ENCODE data around the gene TRPC4AP. TPM values are rescaled to one million over a fixed set of nuclear protein-coding genes. Genes with fewer than 3 reads are reported as not detected.
A peak's percentile ranks its signal among the peaks of the same experiment; 100 is the strongest.

Gene TRPC4AP
- total RNA-seq, result 53.9 and 54.0 TPM in 2 replicates

- peaks cover 48% of the 10 kb centered on the region for H3K4me1 Mint-ChIP-seq (ENCODE audit: low read depth)
- peak; percentile 88 for DNase-seq (ENCODE audit: low spot score)
- peaks cover 12% of the 10 kb centered on the region for H3K36me3 Mint-ChIP-seq (ENCODE audit: low read depth)
- H3K27me3 Mint-ChIP-seq (ENCODE audit: insufficient read depth), result no peaks in the 10 kb centered on the region
- intact Hi-C loops (cut with micrococcal nuclease), result loop anchor here (1.0 to 5.0 kb wide), 9 partner anchors 54 to 570 kb away; partner anchors contain the start of genes ACSS2, CEP250, EDEM2 and EIF6
- peak within 1 kb of the TSS; percentile 94 for H3K27ac Mint-ChIP-seq
- peak within 1 kb of the TSS; percentile 92 for H3K4me3 Mint-ChIP-seq
- H3K9me3 Mint-ChIP-seq, result no peaks in the 10 kb centered on the region
Measured at GRCh38 chr20:35092524-35093266, at the start of gene TRPC4AP. Gene TRPC4AP, minus strand, starts transcription at chr20:35092807. Its CDS starts 26 bp downstream, at chr20:35092781.

GRCh38 chr20:35135867-35136586 is 43.4 kb upstream of the TRPC4AP start:
- H3K4me1 Mint-ChIP-seq (ENCODE audit: low read depth), result no peaks in the 10 kb centered on the region
- no peaks in the 10 kb centered on the region for H3K9me3 Mint-ChIP-seq
- no peak overlapping the region for H3K27ac Mint-ChIP-seq
- H3K27me3 Mint-ChIP-seq (ENCODE audit: insufficient read depth), result no peaks in the 10 kb centered on the region
- no peak for DNase-seq (ENCODE audit: low spot score)
- H3K36me3 Mint-ChIP-seq (ENCODE audit: low read depth), result peaks cover 46% of the 10 kb centered on the region
- no peak overlapping the region for H3K4me3 Mint-ChIP-seq
- intact Hi-C loops (cut with micrococcal nuclease), result no loop called here

GRCh38 chr20:35134880-35135279 is 42.3 kb upstream of the TRPC4AP start:
- intact Hi-C loops (cut with micrococcal nuclease), result no loop called here
- Mint-ChIP-seq H3K9me3 (no peaks in the 10 kb centered on the region), H3K27me3 (ENCODE audit: insufficient read depth) (no peaks in the 10 kb centered on the region), H3K36me3 (ENCODE audit: low read depth) (peaks cover 48% of the 10 kb centered on the region), H3K4me1 (ENCODE audit: low read depth) (no peaks in the 10 kb centered on the region), H3K4me3 (no peak overlapping the region), H3K27ac (no peak overlapping the region)
- DNase-seq (ENCODE audit: low spot score), result no peak

GRCh38 chr20:35134472-35134871 is 41.9 kb upstream of the TRPC4AP start:
- H3K27me3 Mint-ChIP-seq (ENCODE audit: insufficient read depth), result no peaks in the 10 kb centered on the region
- intact Hi-C loops (cut with micrococcal nuclease), result no loop called here
- no peak for DNase-seq (ENCODE audit: low spot score)

GRCh38 chr20:35133735-35134134 is 41.1 kb upstream of the TRPC4AP start:
- H3K4me3 Mint-ChIP-seq, result no peak overlapping the region
- H3K27me3 Mint-ChIP-seq (ENCODE audit: insufficient read depth), result no peaks in the 10 kb centered on the region
- no peaks in the 10 kb centered on the region for H3K4me1 Mint-ChIP-seq (ENCODE audit: low read depth)
- intact Hi-C loops (cut with micrococcal nuclease), result no loop called here
- no peak overlapping the region for H3K27ac Mint-ChIP-seq
- peaks cover 47% of the 10 kb centered on the region for H3K36me3 Mint-ChIP-seq (ENCODE audit: low read depth)
- DNase-seq (ENCODE audit: low spot score), result no peak
- no peaks in the 10 kb centered on the region for H3K9me3 Mint-ChIP-seq

More at GRCh38 chr20:35134472-35134871, 41.9 kb upstream of the TRPC4AP start:
- Mint-ChIP-seq H3K36me3 (ENCODE audit: low read depth) (peaks cover 47% of the 10 kb centered on the region), H3K4me3 (no peak overlapping the region), H3K27ac (no peak overlapping the region), H3K4me1 (ENCODE audit: low read depth) (no peaks in the 10 kb centered on the region), H3K9me3 (no peaks in the 10 kb centered on the region)

GRCh38 chr20:35133031-35133430 is 40.4 kb upstream of the TRPC4AP start:
- H3K4me1 Mint-ChIP-seq (ENCODE audit: low read depth), result no peaks in the 10 kb centered on the region
- DNase-seq (ENCODE audit: low spot score), result no peak
- no peak overlapping the region for H3K4me3 Mint-ChIP-seq
- no peak overlapping the region for H3K27ac Mint-ChIP-seq
- no peaks in the 10 kb centered on the region for H3K27me3 Mint-ChIP-seq (ENCODE audit: insufficient read depth)
- peaks cover 47% of the 10 kb centered on the region for H3K36me3 Mint-ChIP-seq (ENCODE audit: low read depth)
- H3K9me3 Mint-ChIP-seq, result no peaks in the 10 kb centered on the region
- intact Hi-C loops (cut with micrococcal nuclease), result no loop called here

GRCh38 chr20:35131934-35132333 is 39.3 kb upstream of the TRPC4AP start:
- Mint-ChIP-seq H3K36me3 (ENCODE audit: low read depth) (peaks cover 39% of the 10 kb centered on the region), H3K4me1 (ENCODE audit: low read depth) (no peaks in the 10 kb centered on the region), H3K27ac (no peak overlapping the region), H3K27me3 (ENCODE audit: insufficient read depth) (no peaks in the 10 kb centered on the region), H3K4me3 (no peak overlapping the region), H3K9me3 (no peaks in the 10 kb centered on the region)
- intact Hi-C loops (cut with micrococcal nuclease), result no loop called here
- no peak for DNase-seq (ENCODE audit: low spot score)

- H3K4me1 Mint-ChIP-seq (ENCODE audit: low read depth), result no peaks in the 10 kb centered on the region
- intact Hi-C loops (cut with micrococcal nuclease), result no loop called here
- peaks cover 40% of the 10 kb centered on the region for H3K36me3 Mint-ChIP-seq (ENCODE audit: low read depth)
- H3K27me3 Mint-ChIP-seq (ENCODE audit: insufficient read depth), result no peaks in the 10 kb centered on the region
- H3K27ac Mint-ChIP-seq, result no peak overlapping the region
- no peak overlapping the region for H3K4me3 Mint-ChIP-seq
- H3K9me3 Mint-ChIP-seq, result no peaks in the 10 kb centered on the region
- DNase-seq (ENCODE audit: low spot score), result no peak
Measured at GRCh38 chr20:35129647-35130069, 37.1 kb upstream of the TRPC4AP start.

- H3K27ac Mint-ChIP-seq, result no peak overlapping the region
- no peaks in the 10 kb centered on the region for H3K4me1 Mint-ChIP-seq (ENCODE audit: low read depth)
- intact Hi-C loops (cut with micrococcal nuclease), result no loop called here
- no peak for DNase-seq (ENCODE audit: low spot score)
- H3K27me3 Mint-ChIP-seq (ENCODE audit: insufficient read depth), result no peaks in the 10 kb centered on the region
- H3K36me3 Mint-ChIP-seq (ENCODE audit: low read depth), result peaks cover 34% of the 10 kb centered on the region
- H3K4me3 Mint-ChIP-seq, result no peak overlapping the region
- H3K9me3 Mint-ChIP-seq, result no peaks in the 10 kb centered on the region
Measured at GRCh38 chr20:35125753-35126152, 33.1 kb upstream of the TRPC4AP start.

- intact Hi-C loops (cut with micrococcal nuclease), result no loop called here
- no peak overlapping the region for H3K27ac Mint-ChIP-seq
- peaks cover 3% of the 10 kb centered on the region for H3K4me1 Mint-ChIP-seq (ENCODE audit: low read depth)
- no peaks in the 10 kb centered on the region for H3K27me3 Mint-ChIP-seq (ENCODE audit: insufficient read depth)
- no peak overlapping the region for H3K4me3 Mint-ChIP-seq
- H3K9me3 Mint-ChIP-seq, result no peaks in the 10 kb centered on the region
- H3K36me3 Mint-ChIP-seq (ENCODE audit: low read depth), result peaks cover 51% of the 10 kb centered on the region
- DNase-seq (ENCODE audit: low spot score), result no peak
Measured at GRCh38 chr20:35122756-35123405, 30.3 kb upstream of the TRPC4AP start.

GRCh38 chr20:35121186-35121585 is 28.6 kb upstream of the TRPC4AP start:
- peaks cover 7% of the 10 kb centered on the region for H3K4me1 Mint-ChIP-seq (ENCODE audit: low read depth)
- peaks cover 51% of the 10 kb centered on the region for H3K36me3 Mint-ChIP-seq (ENCODE audit: low read depth)
- H3K27me3 Mint-ChIP-seq (ENCODE audit: insufficient read depth), result no peaks in the 10 kb centered on the region

GRCh38 chr20:35120012-35120701 is 27.6 kb upstream of the TRPC4AP start:
- DNase-seq (ENCODE audit: low spot score), result no peak
- no peak overlapping the region for H3K27ac Mint-ChIP-seq

More at GRCh38 chr20:35121186-35121585, 28.6 kb upstream of the TRPC4AP start:
- no peak for DNase-seq (ENCODE audit: low spot score)
- no peak overlapping the region for H3K4me3 Mint-ChIP-seq
- H3K27ac Mint-ChIP-seq, result no peak overlapping the region
- H3K9me3 Mint-ChIP-seq, result no peaks in the 10 kb centered on the region
- intact Hi-C loops (cut with micrococcal nuclease), result no loop called here

More at GRCh38 chr20:35120012-35120701, 27.6 kb upstream of the TRPC4AP start:
- intact Hi-C loops (cut with micrococcal nuclease), result no loop called here
- Mint-ChIP-seq H3K27me3 (ENCODE audit: insufficient read depth) (no peaks in the 10 kb centered on the region), H3K4me1 (ENCODE audit: low read depth) (peaks cover 7% of the 10 kb centered on the region), H3K4me3 (no peak overlapping the region), H3K36me3 (ENCODE audit: low read depth) (peaks cover 46% of the 10 kb centered on the region), H3K9me3 (no peaks in the 10 kb centered on the region)
